NCI-H2029 (cell line): ENCODE measurements around the gene ACSL1.
"Not testable (repeated sequence)": the region's sequence is repeated elsewhere in the genome, so short reads cannot be mapped to it uniquely, and the experiment has no call there.

Experiments
- DNase-seq: peaks from one replicate; lab custom pipeline; 2025; lab: John Stamatoyannopoulos, UW

ACSL1 gene

GRCh38 chr4:184752496-184753275, 73.1 kb downstream of the ACSL1 start:
- DNase-seq, result no peak

- no peak for DNase-seq
These were observed 74.2 kb downstream of the ACSL1 start for GRCh38 chr4:184751585-184751956.

GRCh38 chr4:184750926-184751584, 74.7 kb downstream of the ACSL1 start:
- no peak for DNase-seq

- DNase-seq, result no peak
These were observed 77.5 kb downstream of the ACSL1 start for GRCh38 chr4:184748251-184748652.

- DNase-seq, result no peak
These were observed 78.5 kb downstream of the ACSL1 start for GRCh38 chr4:184747034-184747830.

GRCh38 chr4:184745831-184746795, 79.7 kb downstream of the ACSL1 start:
- peak; percentile 23 for DNase-seq

- no peak for DNase-seq
These were observed 81.5 kb downstream of the ACSL1 start for GRCh38 chr4:184744236-184744635.

GRCh38 chr4:184743650-184744049, 82.1 kb downstream of the ACSL1 start:
- no peak for DNase-seq

GRCh38 chr4:184741651-184742050, 84.1 kb downstream of the ACSL1 start:
- not testable (repeated sequence) for DNase-seq

GRCh38 chr4:184740980-184741391, 84.8 kb downstream of the ACSL1 start:
- no peak for DNase-seq

- not testable (repeated sequence) for DNase-seq
These were observed 86.2 kb downstream of the ACSL1 start for GRCh38 chr4:184739575-184739974.

- DNase-seq, result no peak
These were observed 91.0 kb downstream of the ACSL1 start for GRCh38 chr4:184734758-184735157.

GRCh38 chr4:184733654-184734524, 91.9 kb downstream of the ACSL1 start, which contains the start of gene CENPU:
Gene CENPU (minus strand): TSS chr4:184734096. CDS start chr4:184734062, 34 bp downstream.
- DNase-seq, result peak; percentile 95

GRCh38 chr4:184732126-184732525, 93.6 kb downstream of the ACSL1 start:
- peak; percentile 62 for DNase-seq

GRCh38 chr4:184731056-184731455, 94.7 kb downstream of the ACSL1 start:
- DNase-seq, result no peak

GRCh38 chr4:184729946-184730345, 95.8 kb downstream of the ACSL1 start:
- DNase-seq, result no peak

- no peak for DNase-seq
These were observed 96.9 kb downstream of the ACSL1 start for GRCh38 chr4:184728858-184729257.

GRCh38 chr4:184727430-184727829, 98.3 kb downstream of the ACSL1 start:
- no peak for DNase-seq

- DNase-seq, result no peak
These were observed 103.0 kb downstream of the ACSL1 start for GRCh38 chr4:184722798-184723197.

GRCh38 chr4:184721254-184721653, 104.5 kb downstream of the ACSL1 start:
- DNase-seq, result no peak
